MM.1S (cell line): ENCODE results near the gene C17orf107.

Experiments used
- CTCF ChIP-seq: fragments of 300-600 bp; sonication (generic); IDR thresholded peaks from 2 replicates; pipeline ENCODE4 v1.5.1; 2016; ENCODE audit warnings: antibody characterized with exemption, low read length, mixed read lengths
- EZH2 ChIP-seq: fragments of 300-600 bp; sonication (generic); optimal IDR thresholded peaks from 2 replicates; pipeline ENCODE3; 2017; ENCODE audit warnings: low read depth, mild to moderate bottlenecking, antibody characterized with exemption, low read length, mixed read lengths
- EZH2phosphoT487 ChIP-seq: fragments of 300-600 bp; sonication (generic); IDR thresholded peaks from 2 replicates; pipeline ENCODE4 v1.6.1; 2018; ENCODE audit warnings: antibody characterized with exemption, low read length

- no peak for TF ChIP-seq EZH2
- TF ChIP-seq CTCF = no peak
- no peak for TF ChIP-seq EZH2phosphoT487
Measured at GRCh38 chr17:4879601-4880000, 19.7 kb upstream of the C17orf107 start.
